Measurements from ENCODE around the gene OPCML.

DNA sequence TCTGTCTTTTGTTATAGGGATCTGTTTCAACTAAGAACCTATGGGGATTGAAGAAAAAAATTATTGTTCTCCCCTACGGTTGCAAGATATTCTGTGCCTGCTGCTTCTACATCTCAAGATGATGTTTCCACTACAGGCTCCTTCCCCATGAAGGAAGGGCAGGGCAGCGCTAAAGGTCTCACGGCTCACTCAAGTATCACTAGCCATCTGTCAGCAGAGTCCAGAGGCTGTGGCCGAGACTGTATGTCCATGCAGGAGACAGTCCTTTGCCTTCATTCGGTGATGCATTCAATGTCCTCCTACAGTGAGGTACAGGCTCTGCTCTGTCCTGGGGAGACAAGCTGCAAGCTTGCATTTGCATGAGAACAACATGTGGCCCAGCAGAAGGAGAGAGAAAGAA is 518.0 kb downstream of the OPCML start:
- TF ChIP-seq ESRRG (CRISPR knock-in tag; IDR thresholded peaks at IDR 0.05): no peak
- no peak for TF ChIP-seq ZFP3 (CRISPR knock-in tag; IDR thresholded peaks at IDR 0.05)
- TF ChIP-seq, protein P1, sequence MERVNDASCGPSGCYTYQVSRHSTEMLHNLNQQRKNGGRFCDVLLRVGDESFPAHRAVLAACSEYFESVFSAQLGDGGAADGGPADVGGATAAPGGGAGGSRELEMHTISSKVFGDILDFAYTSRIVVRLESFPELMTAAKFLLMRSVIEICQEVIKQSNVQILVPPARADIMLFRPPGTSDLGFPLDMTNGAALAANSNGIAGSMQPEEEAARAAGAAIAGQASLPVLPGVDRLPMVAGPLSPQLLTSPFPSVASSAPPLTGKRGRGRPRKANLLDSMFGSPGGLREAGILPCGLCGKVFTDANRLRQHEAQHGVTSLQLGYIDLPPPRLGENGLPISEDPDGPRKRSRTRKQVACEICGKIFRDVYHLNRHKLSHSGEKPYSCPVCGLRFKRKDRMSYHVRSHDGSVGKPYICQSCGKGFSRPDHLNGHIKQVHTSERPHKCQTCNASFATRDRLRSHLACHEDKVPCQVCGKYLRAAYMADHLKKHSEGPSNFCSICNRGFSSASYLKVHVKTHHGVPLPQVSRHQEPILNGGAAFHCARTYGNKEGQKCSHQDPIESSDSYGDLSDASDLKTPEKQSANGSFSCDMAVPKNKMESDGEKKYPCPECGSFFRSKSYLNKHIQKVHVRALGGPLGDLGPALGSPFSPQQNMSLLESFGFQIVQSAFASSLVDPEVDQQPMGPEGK (CRISPR knock-in tag; IDR thresholded peaks at IDR 0.05; ENCODE audit: borderline replicate concordance): no peak
- no peak for TF ChIP-seq TCF4 (CRISPR knock-in tag; IDR thresholded peaks at IDR 0.05; ENCODE audit: borderline replicate concordance)
- no peak for TF ChIP-seq ZNF70 (CRISPR knock-in tag; IDR thresholded peaks at IDR 0.05)

Measured in SK-N-SH treated with all-trans-retinoic acid at 6 μM for 48 hours (cell line).